DMS 273 treated with DMSO at 0.1 percent for 48 hours (cell line): ENCODE data around the gene FCGBP.

Source experiments
- DNase-seq: peaks from one replicate; lab custom pipeline; 2025; lab: John Stamatoyannopoulos, UW

Gene FCGBP

DNA sequence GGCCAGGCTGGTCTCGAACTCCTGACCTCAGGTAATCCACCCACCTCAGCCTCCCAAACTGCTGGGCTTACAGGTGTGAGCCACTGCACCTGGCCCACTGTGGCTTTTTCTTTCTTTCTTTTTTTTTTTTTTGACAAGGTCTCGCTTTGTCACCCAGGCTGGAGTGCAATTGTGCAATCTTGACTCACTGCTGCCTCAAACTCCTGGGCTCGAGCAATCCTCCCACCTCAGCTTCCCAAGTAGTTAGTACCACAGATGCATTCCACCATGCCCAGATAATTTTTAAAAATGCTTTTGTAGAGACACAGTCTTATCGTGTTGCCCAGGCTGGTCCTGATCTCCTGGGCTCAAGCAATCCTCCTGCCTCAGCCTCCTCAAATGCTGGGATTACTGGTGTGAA, 12.1 kb upstream of the FCGBP start:
- DNase-seq = no peak

DNA sequence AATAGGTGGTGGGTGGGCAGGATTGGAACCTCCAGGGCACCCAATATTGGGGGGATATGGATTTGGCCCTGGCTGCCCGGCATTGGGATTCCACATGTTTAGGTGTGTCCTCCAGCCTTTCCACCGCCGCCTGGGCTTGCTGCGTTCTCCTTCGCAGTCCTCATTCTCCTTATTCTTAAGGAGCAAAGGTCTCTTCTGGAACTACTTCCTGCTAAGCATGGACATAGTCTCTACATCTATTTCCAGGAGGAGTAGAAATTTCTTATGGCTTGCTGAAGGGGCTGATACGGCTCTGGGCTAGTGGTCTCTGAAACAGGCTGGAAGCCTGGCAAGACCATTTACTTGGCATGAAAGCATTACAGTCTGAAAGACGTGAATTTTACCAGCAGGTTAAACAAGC, 9.2 kb upstream of the FCGBP start:
- no peak for DNase-seq

DNA sequence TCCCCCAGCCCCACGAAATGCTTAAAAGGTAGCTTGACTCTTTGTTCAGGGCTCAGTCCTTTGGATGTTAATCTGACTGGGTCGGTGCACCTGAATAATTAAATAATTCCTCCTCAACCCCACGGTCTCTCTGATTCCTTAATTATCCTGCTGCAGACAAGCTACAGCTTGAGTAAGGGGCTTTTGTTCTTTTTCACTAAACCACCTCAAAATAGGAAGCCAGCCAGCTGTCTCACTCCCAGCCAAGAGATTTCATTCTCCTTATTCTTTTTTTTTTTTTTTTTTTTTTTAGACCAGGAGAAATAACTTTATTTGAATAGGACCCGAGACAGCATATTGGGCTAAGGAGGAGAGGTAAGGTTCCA, 7.9 kb upstream of the FCGBP start:
- DNase-seq = no peak

DNA sequence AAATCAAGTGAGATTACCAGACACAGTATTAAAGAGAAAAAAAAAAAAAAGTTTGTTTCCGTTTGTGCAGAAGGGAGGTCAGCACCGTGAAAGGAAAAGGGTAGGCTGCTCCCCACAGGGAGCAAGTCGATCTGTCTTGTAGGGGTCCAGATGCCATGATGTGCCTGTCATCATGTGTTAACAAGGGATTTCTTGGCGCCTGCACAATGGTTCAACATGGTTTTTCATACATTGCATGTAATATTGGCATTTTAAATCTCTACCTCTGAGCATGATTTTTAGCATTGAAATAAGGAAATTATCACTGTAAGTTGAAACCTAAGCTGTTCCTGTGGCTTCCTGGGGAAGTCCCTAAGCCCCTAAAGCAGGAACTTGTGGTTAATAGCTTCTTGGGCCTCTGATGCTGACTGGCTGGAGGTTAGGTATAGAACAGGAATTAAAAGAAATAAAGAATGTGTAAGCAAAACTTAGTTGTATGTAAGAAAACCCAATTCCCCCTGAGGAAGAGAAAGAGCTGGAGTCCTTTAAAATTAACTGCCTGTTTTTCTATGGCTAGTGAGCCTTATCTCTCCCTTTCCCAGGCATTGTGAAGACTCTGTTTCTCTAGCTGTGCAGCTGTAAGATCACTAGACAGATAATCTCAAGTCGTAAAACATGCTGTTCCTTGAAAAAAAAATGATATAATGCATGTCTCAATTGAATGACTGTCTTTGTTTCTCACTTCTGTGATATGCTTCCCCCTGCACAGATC, 7.4 kb upstream of the FCGBP start:
- DNase-seq = no peak

DNA sequence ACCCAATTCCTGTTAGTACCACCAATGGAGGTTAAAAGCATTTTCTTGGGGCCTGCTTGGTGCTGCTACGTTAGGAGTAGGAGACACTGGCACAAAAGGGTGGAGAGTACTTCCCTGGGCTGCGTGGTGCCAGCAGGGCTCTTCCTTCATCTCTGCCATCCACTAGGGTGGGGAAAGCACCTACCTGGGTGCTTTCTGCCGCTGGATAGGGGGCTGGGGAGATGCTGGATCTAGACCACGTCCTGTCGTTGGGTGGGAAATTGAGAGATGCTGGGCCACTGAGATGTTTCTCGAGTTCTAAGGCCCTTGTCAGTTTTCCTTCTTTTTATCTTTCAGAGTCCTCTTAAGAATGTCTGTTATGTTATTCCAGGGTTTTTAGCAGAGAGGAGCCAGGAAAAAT, 6.7 kb upstream of the FCGBP start:
- DNase-seq = no peak

DNA sequence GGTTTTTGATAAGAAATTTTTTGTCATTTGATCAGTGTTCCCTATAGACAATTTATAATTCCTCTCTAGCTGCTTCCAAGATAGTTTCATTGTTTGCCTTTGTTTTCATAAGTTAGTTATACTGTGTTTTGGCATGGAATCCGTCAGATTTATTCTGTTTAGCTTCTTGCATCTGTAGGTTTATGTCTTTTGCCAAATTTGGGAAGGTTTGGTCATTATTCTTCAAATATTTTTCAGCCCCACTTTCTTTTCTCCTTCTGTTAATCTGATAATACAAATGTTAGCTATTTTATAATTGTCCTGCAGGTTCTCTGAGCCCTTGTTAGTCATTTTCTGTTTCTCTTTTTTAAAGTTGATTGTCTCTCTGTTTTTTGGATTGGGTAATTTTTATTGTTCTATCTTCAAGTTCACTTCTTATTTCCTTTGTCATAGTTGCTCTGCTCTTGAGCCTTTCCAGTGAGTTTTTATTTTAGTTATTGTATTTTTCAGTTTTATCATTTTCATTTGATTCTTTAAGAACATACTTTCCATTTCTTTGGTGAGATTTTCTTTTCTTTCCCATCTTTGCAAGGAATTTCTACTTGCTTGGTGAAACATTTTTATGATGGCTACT, 5.9 kb upstream of the FCGBP start:
- no peak for DNase-seq

DNA sequence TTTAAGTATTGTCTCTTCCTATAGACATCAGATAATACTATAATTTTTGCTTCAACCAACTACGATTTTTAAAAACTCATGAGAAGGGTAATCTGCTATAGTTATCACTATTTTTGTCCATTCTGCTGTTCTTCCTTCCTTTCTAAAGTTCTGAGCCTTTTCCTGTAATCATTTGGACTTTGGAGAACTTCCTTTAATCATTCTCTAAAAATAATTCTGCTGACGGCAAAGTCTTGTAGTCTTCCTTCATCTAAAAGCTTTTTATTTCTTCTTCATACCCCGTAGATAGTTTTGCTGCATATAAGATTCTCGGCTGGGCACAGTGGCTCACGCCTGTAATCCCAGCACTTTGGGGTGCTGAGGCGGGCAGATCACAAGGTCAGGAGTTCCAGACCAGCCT, 5.1 kb upstream of the FCGBP start:
- no peak for DNase-seq

DNA sequence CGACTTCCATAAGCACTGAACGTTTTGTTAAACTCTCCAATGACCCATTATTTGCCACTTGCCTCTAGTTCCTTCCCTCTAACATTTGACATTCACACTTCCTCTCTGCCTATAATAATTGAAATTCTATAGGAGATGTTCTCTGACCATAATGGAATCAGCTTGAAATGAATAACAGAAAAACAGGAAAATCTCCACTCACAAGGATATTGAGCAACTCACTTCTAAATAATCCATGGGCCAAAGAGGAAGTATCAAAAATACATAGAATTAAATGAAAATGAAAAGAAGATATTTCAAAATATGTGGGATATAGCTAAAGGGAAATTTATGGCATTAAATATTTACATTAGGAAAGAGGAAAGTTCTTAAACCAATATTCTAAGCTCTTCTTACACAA, 3.4 kb upstream of the FCGBP start:
- no peak for DNase-seq

DNA sequence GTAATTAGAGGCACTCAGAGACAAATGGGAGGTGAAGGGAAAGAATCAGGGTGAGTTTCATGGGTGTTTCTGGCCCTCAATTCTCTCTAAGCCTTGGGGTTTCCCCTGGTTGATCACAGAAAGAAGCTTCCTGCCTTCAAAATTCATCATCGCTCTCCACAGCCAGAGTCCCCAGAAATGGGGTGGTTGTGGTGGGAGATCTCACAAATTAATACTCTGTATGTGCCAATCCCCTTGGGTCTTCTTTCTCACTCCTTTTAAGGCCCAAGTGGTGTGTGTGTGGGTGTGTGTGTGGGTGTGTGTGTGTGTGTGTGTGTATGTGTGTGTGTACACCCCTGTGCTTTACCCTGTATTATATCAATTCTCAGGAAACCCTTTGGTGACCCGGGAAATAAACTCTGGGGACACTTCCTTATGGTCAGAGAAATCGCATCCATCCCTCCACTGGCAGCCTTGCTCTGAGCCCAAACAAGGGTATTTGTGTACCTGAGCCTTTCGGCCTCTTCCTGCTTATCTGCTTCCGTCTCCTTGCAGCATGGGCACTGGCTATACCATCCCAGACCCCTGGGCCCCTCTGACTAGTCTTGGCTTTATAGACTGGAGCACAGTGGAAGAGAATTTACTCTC, 2.8 kb upstream of the FCGBP start:
- no peak for DNase-seq

DNA sequence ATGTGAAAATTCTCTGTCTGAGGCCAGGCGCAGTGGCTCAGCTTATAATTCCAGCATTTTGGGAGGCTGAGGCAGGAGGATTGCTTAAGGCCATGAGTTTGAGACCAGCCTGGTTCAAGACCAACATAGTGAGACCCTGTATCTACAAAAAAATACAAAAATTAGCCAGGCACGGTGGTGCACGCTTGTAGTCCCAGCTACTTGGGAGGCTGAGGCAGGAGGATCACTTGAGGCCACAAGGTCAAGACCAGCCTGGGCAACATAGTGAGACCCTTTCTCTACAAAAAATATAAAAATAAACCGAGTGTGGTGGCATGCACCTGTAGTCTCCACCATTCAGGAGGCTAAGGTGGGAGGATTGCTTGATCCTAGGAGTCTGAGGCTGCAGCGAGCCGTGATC, 2.2 kb upstream of the FCGBP start:
- no peak for DNase-seq

DNA sequence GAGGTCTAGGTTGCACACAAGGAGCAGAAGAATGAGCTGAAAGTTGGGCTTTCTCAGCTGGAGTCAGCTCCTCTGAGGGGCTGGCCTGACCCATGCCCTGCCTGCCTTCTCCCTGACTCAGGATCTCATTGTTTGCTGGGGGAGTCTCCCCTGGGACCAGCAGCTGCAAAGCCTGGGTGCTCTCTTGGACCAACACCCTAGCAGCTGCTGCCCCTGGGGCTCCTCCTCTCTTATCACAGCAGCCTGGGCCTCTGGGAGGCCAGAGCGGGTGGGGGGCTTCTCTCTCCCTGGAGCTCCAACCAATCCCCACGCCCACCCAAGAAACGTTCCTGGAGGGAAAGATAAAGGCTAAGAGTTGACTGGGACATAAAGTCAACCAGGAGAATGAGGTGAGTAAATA, 1.6 kb upstream of the FCGBP start:
- DNase-seq = no peak

DNA sequence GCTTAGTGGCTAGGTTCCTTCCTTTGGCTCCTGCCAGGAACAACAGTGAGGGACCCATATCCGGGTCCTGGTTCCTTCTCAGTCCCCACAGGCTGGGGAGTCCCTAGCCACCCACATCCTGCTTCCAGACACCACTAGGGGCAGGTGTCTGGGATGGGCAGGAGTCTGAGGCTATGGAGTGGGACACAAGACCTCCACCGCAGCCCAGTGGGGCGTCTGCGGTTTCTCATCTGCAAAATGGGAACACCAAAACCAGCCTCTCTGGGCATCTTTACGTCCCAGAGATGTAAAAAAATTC, 879 bp upstream of the FCGBP start:
- DNase-seq = no peak

DNA sequence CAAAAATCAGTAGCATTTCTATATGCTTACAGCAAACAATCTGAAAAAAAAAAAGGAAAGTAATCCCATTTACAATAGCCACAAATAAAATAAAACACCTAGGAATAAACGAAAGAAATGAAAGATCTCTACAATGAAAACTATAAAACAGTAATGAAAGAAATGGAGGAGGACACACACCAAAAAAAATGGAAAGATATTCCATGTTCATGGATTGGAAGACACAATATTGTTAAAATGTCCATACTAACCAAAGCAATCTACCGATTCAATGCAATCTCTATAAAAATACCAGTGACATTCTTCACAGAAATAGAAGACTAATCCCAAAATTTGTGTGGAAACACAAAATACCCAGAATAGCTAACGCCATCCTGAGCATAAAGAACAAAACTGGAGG, 4.7 kb downstream of the FCGBP start:
- no peak for DNase-seq

DNA sequence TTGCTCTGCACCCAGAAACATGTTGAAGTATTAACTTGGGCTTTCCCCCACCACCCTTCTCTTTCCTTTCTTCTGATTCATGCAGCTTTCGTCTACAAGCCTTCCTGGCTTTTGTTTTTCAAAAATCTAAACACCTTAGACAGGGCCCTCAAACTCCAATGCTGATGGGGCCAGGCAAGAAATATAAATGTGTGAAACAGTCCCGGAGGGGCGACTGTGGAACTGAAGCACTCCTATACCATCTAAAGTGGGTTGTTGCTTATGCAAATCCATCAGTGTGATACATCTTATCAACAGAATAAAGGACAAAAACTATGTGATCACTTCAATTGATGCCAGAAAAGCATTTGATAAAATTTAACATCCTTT, 6.1 kb downstream of the FCGBP start:
- no peak for DNase-seq

DNA sequence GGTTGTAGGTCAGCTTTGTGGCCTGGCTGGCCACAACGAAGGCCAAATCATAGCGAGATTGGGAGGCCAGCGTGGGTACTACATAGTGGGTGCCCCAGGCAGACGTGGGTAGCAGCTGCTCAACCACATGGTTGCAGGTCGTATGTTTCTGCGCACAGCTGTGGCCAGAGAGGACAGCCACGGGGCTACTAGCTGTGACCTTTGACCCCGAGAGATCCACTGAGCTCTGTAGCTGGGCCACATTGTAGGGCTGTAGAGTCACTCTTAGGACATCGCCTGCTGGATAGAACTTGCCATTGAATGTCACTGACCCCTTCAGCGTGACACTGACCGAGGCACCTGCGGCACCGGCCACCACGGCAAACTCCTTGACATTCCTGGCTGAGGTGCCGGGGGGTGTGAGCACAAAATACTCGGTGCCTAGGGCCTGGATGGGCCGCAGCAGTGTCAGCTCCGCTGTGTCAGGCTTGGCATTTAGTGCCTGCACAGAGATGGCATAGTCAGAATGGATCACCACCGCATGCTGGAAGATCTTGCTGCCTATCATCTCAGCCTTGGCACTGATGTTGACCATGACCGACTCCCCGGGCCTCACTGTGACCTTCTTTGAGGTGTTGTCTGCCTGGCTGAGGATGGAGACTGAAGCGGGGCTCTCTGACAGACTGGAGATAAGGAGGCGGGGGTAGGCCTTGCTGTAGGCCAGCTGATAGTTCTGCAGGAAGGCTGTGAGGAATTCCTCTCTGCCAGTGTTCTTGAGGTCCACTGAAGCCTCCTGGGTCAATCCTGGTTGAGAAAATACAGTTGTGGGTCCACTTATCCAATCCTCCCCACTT, 6.7 kb downstream of the FCGBP start:
- no peak for DNase-seq

DNA sequence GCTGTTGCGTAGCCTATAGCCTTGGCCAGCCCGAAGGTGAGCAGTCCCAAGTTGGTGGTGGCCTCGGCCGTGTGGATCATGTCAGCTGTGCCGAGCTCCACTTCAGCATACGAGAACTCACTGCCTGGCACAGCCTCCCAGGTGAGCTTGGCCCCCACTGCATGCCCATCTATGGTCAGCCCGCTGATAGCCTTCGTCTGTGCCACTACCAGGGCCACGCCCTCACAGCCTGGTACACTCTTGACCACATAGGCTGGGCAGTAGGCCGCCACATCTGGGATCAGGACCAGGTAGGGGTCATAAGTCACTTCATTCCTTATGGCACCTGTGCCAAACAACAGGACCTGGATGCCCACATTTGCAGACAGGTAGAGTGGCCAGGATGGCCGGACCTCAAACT, 7.4 kb downstream of the FCGBP start:
- DNase-seq = no peak

DNA sequence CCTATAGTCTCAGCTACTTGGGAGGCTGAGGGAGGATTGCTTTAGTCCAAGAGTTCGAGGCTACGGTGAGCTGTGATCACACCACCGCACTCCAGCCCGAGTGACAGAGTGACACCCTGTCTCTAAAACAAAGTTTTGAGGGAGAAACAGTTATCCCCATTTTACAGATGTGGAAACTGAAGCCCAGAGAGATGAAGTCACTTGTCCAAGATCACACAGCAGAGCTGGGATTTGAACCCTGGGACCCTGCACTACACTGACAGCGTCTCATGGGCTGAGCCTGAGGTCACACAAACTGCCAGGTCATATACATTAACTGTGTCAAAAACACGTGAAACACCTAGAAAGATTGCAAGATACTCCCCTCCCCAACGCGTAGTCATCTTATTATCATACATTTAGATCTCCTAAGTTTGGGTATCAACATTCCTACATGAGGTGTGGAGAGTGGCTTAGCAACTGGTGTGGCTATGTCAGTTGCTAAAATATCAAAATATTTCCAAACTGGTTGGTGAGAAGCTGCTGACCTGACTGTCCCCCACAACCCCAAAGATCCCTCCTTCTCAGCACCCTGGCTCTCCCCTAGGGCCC, 8.2 kb downstream of the FCGBP start:
- DNase-seq = no peak

DNA sequence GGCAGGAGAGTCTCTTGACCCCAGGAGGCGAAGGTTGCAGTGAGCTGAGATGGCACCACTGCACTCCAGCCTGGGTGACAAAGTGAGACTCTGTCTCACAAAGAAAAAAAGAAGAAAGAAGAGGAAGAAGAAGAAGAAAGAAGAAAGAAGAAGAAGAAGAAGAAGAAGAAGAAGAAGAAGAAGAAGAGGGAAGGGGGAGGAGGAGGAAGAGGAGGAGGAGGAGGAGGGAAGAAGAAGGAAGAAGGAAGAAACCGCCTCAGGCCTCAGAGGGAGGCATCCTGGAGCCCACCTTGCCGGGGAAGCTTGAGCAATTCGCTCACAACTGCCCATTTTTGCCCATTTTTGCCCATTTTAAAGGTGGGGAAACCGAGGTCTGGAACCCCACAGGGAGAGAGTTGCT, 9.5 kb downstream of the FCGBP start:
- DNase-seq = no peak

DNA sequence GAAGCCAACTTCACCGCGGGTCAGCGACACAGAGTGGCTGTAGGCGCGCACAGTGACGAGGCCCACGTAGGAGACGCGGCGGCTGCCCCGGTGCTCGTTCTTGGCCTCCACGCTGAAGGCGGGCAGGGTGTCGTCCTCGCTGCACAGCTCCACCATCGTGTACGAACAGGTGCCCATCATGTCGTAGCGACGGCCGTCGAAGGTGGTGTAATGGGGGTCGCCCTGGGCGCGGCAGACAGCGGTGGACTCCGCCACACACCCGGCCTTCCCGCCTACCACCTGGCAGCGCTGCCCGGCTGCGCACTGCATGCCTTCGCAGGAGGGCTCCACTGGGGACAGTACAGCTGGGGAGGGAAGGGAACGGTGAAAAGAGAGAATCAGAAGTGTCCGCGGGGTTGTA, 10.0 kb downstream of the FCGBP start:
- no peak for DNase-seq

DNA sequence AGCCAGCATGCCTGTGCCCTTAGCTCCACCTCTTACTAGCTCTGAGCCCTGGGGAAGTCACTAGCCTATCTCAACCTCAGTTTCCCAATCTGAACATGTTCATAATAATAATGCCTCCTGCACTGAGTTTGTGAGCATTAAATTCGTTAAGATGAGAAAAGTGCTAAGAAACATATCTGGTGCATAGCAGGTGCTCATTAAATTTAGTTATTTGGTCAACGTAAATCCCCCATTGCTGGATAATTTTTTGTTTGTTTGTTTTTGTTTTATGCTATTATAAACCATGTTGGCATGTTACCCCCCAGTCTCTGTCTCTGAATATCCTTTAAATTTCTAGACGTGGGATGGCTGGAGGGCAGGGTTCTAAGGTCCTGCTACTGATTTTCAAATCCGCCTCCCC, 10.6 kb downstream of the FCGBP start:
- no peak for DNase-seq

DNA sequence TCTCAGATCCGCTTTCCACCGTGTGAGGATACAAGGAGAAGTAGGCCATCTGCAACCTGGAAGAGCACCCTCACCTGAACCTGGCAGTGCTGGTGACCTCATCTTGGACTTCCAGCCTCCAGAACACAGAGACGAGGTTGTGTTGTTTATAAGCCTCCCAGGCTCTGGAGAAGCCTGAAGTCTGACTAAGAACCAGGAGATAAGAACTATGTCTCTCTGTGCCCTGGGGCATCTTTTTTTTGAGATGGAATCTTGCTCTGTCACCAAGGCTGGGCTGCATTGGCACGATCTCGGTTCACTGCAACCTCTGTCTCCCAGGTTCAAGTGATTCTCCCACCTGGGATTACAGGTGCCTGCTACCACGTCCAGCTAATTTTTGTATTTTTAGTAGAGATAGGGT, 14.5 kb downstream of the FCGBP start:
- no peak for DNase-seq

DNA sequence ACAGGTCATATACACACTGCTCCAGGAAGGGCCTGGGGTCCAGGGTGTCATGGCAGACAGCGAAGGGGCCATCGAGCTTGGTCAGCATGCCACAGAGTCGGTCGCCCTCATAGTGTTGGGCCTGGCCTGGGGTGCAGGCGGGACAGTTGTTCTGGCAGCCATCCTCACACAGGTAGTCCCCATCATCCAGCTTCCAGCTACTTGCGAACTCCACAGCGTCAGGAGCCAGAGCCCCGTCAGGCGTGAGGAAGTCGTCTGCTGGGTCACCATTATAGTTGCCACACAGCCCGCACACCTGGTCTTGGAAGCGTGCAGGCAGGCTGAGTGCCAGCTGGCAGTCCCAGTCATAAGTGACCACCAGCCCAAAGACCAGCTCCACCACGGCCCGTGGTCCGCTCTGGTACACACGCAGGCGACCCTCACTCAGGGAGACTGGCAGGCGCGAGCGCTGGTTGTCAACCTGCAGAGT, 16.2 kb downstream of the FCGBP start:
- no peak for DNase-seq
